Measurements from ENCODE around the gene FLOT1. TPM values are rescaled to one million over a fixed set of nuclear protein-coding genes. Genes with fewer than 3 reads are reported as not detected.

Gene FLOT1
- total and polyA plus RNA-seq, 2 of the 13 experiments (the other 11 are each of a cell fraction or from before 2014, with no cell fraction given) = 82.3 to 130 TPM

- no peak for TF ChIP-seq IRF1 (CRISPR knock-in tag; IDR thresholded peaks at IDR 0.05; ENCODE audit: low read depth)
- no peak for TF ChIP-seq ZNF24 (IDR thresholded peaks at IDR 0.05)
- no peak for TF ChIP-seq GLI4 (CRISPR knock-in tag; IDR thresholded peaks at IDR 0.05; ENCODE audit: borderline replicate concordance)
- TF ChIP-seq ZNF607 (CRISPR knock-in tag; IDR thresholded peaks at IDR 0.05; ENCODE audit: borderline replicate concordance) = no peak
- TF ChIP-seq PAX8 (CRISPR knock-in tag; IDR thresholded peaks at IDR 0.05; ENCODE audit: borderline replicate concordance) = no peak
- no peak for TF ChIP-seq MTA3 (CRISPR knock-in tag; IDR thresholded peaks at IDR 0.05)
- no peak for TF ChIP-seq ZNF414 (CRISPR knock-in tag; IDR thresholded peaks at IDR 0.05)
- no peak for TF ChIP-seq POLR2AphosphoS5 (IDR thresholded peaks at IDR 0.05; ENCODE audit: low read depth, low read length)
- no peak for TF ChIP-seq NFE2 (CRISPR knock-in tag; IDR thresholded peaks at IDR 0.05)
- TF ChIP-seq ZC3H13 (CRISPR knock-in tag; IDR thresholded peaks at IDR 0.05) = no peak
- TF ChIP-seq KDM2A (CRISPR knock-in tag; IDR thresholded peaks at IDR 0.05; ENCODE audit: borderline replicate concordance, low read depth) = 0 out of 2 replicates have a peak, but pooled peaks have one; percentile 18
- no peak for TF ChIP-seq ZFP62 (CRISPR knock-in tag; IDR thresholded peaks at IDR 0.05)
- no peak for TF ChIP-seq MLX (CRISPR knock-in tag; IDR thresholded peaks at IDR 0.05)
- TF ChIP-seq ZMYM2 (CRISPR knock-in tag; IDR thresholded peaks at IDR 0.05) = no peak
- peak; percentile 77 for TF ChIP-seq RBFOX2 (IDR thresholded peaks at IDR 0.05; ENCODE audit: low read depth, low read length)
- no peak for TF ChIP-seq MIER2 (CRISPR knock-in tag; IDR thresholded peaks at IDR 0.05)
- TF ChIP-seq E2F2 (CRISPR knock-in tag; IDR thresholded peaks at IDR 0.05; ENCODE audit: borderline replicate concordance) = no peak
- no peak for TF ChIP-seq NCOA1 (CRISPR knock-in tag; IDR thresholded peaks at IDR 0.05)
- TF ChIP-seq REPIN1 (CRISPR knock-in tag; IDR thresholded peaks at IDR 0.05; ENCODE audit: borderline replicate concordance, low read depth) = peak; percentile 34; the same call in 1 of the 2 replicates
- TF ChIP-seq ZNF136 (CRISPR knock-in tag; IDR thresholded peaks at IDR 0.05; ENCODE audit: low read depth) = no peak
- TF ChIP-seq PHF8 (CRISPR knock-in tag; IDR thresholded peaks at IDR 0.05) = 0 out of 2 replicates have a peak, but pooled peaks have one; percentile 27
- no peak for TF ChIP-seq ZNF326 (CRISPR knock-in tag; IDR thresholded peaks at IDR 0.05; ENCODE audit: borderline replicate concordance)
- TF ChIP-seq ZNF7 (CRISPR knock-in tag; IDR thresholded peaks at IDR 0.05) = no peak
- TF ChIP-seq AGO1 (IDR thresholded peaks at IDR 0.05; ENCODE audit: low read depth, low read length, poor library complexity, severe bottlenecking) = peak; percentile 60
- no peak for TF ChIP-seq KLF12 (CRISPR knock-in tag; IDR thresholded peaks at IDR 0.05; ENCODE audit: borderline replicate concordance)
- TF ChIP-seq EED (CRISPR knock-in tag; IDR thresholded peaks at IDR 0.05) = no peak
- no peak for TF ChIP-seq IKZF5 (CRISPR knock-in tag; IDR thresholded peaks at IDR 0.05)
- TF ChIP-seq NFE2L2 (IDR thresholded peaks at IDR 0.05; ENCODE audit: low read length) = no peak
These were observed 11.7 kb downstream of the FLOT1 start (continued) for GRCh38 chr6:30730601-30731435.
